Measurements from ENCODE around the gene ZNF782.

ZNF782 gene

GRCh38 chr9:96858670-96859069 is 4.4 kb upstream of the ZNF782 start:
- Histone ChIP-seq H4K20me1 (ENCODE audit: insufficient read depth, low read length) (no peaks in the 10 kb centered on the region), H3K9ac (ENCODE audit: low read length) (no peak overlapping the region), H3K27ac (ENCODE audit: low read length) (no peak overlapping the region), H3K4me3 (ENCODE audit: low read length) (no peak overlapping the region), H3K4me1 (ENCODE audit: low read length) (peaks cover 3% of the 10 kb centered on the region; the same call in 1 of the 2 replicates), H2AFZ (ENCODE audit: low read depth, low read length) (no peak overlapping the region), H3K36me3 (replicated peaks; ENCODE audit: low read depth, low read length) (no peaks in the 10 kb centered on the region), H3K4me2 (ENCODE audit: low read length) (no peak overlapping the region), H3K9me3 (ENCODE audit: insufficient read depth, low read length) (no peaks in the 10 kb centered on the region), H3K27me3 (ENCODE audit: low read depth, low read length) (peaks cover 13% of the 10 kb centered on the region; the same call in 1 of the 2 replicates), H3K79me2 (ENCODE audit: low read length) (peaks cover 6% of the 10 kb centered on the region)
- TF ChIP-seq EZH2phosphoT487 (IDR thresholded peaks at IDR 0.05; ENCODE audit: low read depth) (no peak), CTCF (IDR thresholded peaks at IDR 0.05; ENCODE audit: low read depth, low read length) (no peak)

GRCh38 chr9:96858018-96858573 is 3.8 kb upstream of the ZNF782 start:
- TF ChIP-seq CTCF (IDR thresholded peaks at IDR 0.05; ENCODE audit: low read depth, low read length) (no peak), EZH2phosphoT487 (IDR thresholded peaks at IDR 0.05; ENCODE audit: low read depth) (no peak)
- Histone ChIP-seq H4K20me1 (ENCODE audit: insufficient read depth, low read length) (peaks cover 5% of the 10 kb centered on the region; the same call in 1 of the 2 replicates), H3K4me3 (ENCODE audit: low read length) (no peak overlapping the region), H2AFZ (ENCODE audit: low read depth, low read length) (no peak overlapping the region), H3K36me3 (replicated peaks; ENCODE audit: low read depth, low read length) (no peaks in the 10 kb centered on the region), H3K27ac (ENCODE audit: low read length) (no peak overlapping the region), H3K79me2 (ENCODE audit: low read length) (peaks cover 11% of the 10 kb centered on the region), H3K27me3 (ENCODE audit: low read depth, low read length) (peaks cover 13% of the 10 kb centered on the region; the same call in 1 of the 2 replicates), H3K9me3 (ENCODE audit: insufficient read depth, low read length) (no peaks in the 10 kb centered on the region), H3K4me2 (ENCODE audit: low read length) (no peak overlapping the region), H3K4me1 (ENCODE audit: low read length) (peaks cover 8% of the 10 kb centered on the region), H3K9ac (ENCODE audit: low read length) (no peak overlapping the region)

- TF ChIP-seq EZH2phosphoT487 (IDR thresholded peaks at IDR 0.05; ENCODE audit: low read depth) (no peak), CTCF (IDR thresholded peaks at IDR 0.05; ENCODE audit: low read depth, low read length) (peak; percentile 95)
- peaks cover 13% of the 10 kb centered on the region; the same call in 1 of the 2 replicates for H3K27me3 ChIP-seq (ENCODE audit: low read depth, low read length)
These were observed 2.3 kb upstream of the ZNF782 start for GRCh38 chr9:96856363-96857286.

More at GRCh38 chr9:96856363-96857286, 2.3 kb upstream of the ZNF782 start:
- H3K9ac ChIP-seq (ENCODE audit: low read length): no peak overlapping the region
- H2AFZ ChIP-seq (ENCODE audit: low read depth, low read length): no peak overlapping the region
- peaks cover 7% of the 10 kb centered on the region; the same call in 1 of the 2 replicates for H4K20me1 ChIP-seq (ENCODE audit: insufficient read depth, low read length)
- H3K4me1 ChIP-seq (ENCODE audit: low read length): peaks cover 14% of the 10 kb centered on the region
- no peak overlapping the region for H3K27ac ChIP-seq (ENCODE audit: low read length)
- H3K9me3 ChIP-seq (ENCODE audit: insufficient read depth, low read length): no peaks in the 10 kb centered on the region
- no peak overlapping the region for H3K4me3 ChIP-seq (ENCODE audit: low read length)
- peaks cover 11% of the 10 kb centered on the region for H3K36me3 ChIP-seq (replicated peaks; ENCODE audit: low read depth, low read length)
- H3K4me2 ChIP-seq (ENCODE audit: low read length): no peak overlapping the region
- peaks cover 25% of the 10 kb centered on the region for H3K79me2 ChIP-seq (ENCODE audit: low read length)

Measured in OCI-LY3 (cell line).